ENCODE results near the gene INTS3.

- TF ChIP-seq CTCF (IDR thresholded peaks at IDR 0.05 in 4 of 5, conservative IDR thresholded peaks at IDR 0.05 in 1 of 5) (no peak), POLR2A (IDR thresholded peaks at IDR 0.05) (no peak)
Observed at GRCh38 chr1:153748903-153749302, 21.1 kb downstream of the INTS3 start.
